ENCODE results near the gene DAPK3.

DNA sequence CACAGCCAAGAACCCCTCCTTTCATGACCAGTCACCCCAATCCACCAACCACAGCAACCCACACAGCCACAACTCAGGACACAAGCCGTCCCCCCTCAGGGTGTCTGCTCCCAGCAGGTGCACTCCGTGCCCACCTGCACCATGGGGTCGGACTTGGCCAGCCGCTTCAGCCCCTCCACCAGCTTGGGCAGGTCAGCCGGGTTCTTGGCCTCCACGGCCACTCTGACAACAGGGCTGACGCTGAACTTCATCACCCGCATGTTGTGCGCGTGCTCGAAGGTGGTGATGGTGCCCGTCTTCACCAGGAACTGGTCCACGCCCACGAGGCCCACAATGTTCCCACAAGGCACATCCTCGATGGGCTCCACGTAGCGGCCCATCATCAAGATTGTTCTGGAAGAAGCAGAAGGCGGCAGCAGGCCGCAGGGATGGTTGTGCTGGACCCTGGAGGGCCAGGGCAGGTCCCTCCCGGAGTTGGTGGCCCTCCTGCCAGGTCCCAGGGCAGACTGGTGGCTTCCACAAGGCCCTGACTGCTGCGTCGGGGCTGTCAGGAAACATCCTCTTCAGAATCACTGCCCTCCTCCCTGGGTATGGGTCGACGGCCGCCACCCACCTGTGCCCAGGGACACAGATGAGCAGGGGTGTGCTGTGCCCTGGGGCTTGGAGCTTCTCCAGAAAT lies 8.9 kb upstream of the DAPK3 start:
- TF ChIP-seq, protein P1, sequence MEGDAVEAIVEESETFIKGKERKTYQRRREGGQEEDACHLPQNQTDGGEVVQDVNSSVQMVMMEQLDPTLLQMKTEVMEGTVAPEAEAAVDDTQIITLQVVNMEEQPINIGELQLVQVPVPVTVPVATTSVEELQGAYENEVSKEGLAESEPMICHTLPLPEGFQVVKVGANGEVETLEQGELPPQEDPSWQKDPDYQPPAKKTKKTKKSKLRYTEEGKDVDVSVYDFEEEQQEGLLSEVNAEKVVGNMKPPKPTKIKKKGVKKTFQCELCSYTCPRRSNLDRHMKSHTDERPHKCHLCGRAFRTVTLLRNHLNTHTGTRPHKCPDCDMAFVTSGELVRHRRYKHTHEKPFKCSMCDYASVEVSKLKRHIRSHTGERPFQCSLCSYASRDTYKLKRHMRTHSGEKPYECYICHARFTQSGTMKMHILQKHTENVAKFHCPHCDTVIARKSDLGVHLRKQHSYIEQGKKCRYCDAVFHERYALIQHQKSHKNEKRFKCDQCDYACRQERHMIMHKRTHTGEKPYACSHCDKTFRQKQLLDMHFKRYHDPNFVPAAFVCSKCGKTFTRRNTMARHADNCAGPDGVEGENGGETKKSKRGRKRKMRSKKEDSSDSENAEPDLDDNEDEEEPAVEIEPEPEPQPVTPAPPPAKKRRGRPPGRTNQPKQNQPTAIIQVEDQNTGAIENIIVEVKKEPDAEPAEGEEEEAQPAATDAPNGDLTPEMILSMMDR (conservative IDR thresholded peaks at IDR 0.05; ENCODE audit: low read length), result no peak
- TF ChIP-seq EZH2phosphoT487 (IDR thresholded peaks at IDR 0.05; ENCODE audit: borderline replicate concordance), result no peak

All from Loucy (cell line).